D721Med (cell line): Measurements from ENCODE around the gene DSTN.

ENCODE experiments used
- DNase-seq: peaks from one replicate; pipeline ENCODE4 v3.0.0; 2011; ENCODE audit warnings: low spot score; ENCODE audit not compliant: insufficient read length
- FAIRE-seq: peaks from 2 replicates; lab custom pipeline; 2011; peaks lifted over from hg19 to GRCh38; lab: Jason Lieb, UNC
- CTCF ChIP-seq: IDR thresholded peaks from 2 replicates; pipeline ENCODE4 v1.5.1; 2012; ENCODE audit warnings: mild to moderate bottlenecking, control low read depth; ENCODE audit not compliant: insufficient read depth; ENCODE audit errors: missing control alignments

The DSTN gene

GRCh38 chr20:17630151-17630805, 60.4 kb downstream of the DSTN start:
- FAIRE-seq = no peak
- no peak for TF ChIP-seq CTCF
- DNase-seq = no peak

GRCh38 chr20:17630806-17631195, 60.9 kb downstream of the DSTN start:
- TF ChIP-seq CTCF = no peak
- no peak for FAIRE-seq
- no peak for DNase-seq

GRCh38 chr20:17631576-17632319, 61.9 kb downstream of the DSTN start:
- DNase-seq = no peak
- no peak for FAIRE-seq
- TF ChIP-seq CTCF = no peak

- TF ChIP-seq CTCF = no peak
- FAIRE-seq (no peak), DNase-seq (no peak)
Observed at GRCh38 chr20:17633221-17633849, 63.5 kb downstream of the DSTN start.

GRCh38 chr20:17633850-17634500, 64.1 kb downstream of the DSTN start:
- FAIRE-seq (no peak), DNase-seq (no peak)
- TF ChIP-seq CTCF = no peak

- DNase-seq (no peak), FAIRE-seq (no peak)
- no peak for TF ChIP-seq CTCF
Observed at GRCh38 chr20:17634661-17635331, 64.9 kb downstream of the DSTN start.
